PC-9 (cell line): ENCODE measurements around the gene OR2W1. TPM values are rescaled to one million over a fixed set of nuclear protein-coding genes. Genes with fewer than 3 reads are reported as not detected.

Experiments used
- BruUV-seq: library from RNA; stranded (reverse); fragments of 400-500 nt; replicated peaks from 2 replicates; lab custom pipeline; 2021; lab: Mats Ljungman, UMichigan
- CTCF ChIA-PET: fragments of 300-600 bp; sonication (Branson Sonifier 250); formaldehyde crosslinking; loops from one replicate; lab custom pipeline; 2022; ENCODE audit warnings: antibody characterized with exemption; lab: Charles Lee
- POLR2A ChIA-PET: fragments of 300-600 bp; sonication (Branson Sonifier 250); formaldehyde crosslinking; loops from one replicate; lab custom pipeline; 2022; ENCODE audit warnings: antibody characterized with exemption; ENCODE audit not compliant: unreplicated experiment; lab: Charles Lee
- DNase-seq, 2 experiments: peaks; one replicate each; pipeline versions ENCODE4 v3.0.0 to v3.0.0-alpha.2; 2015 to 2022; ENCODE audit warnings: mixed read lengths in 1 of 2
- H2AFZ ChIP-seq: fragments of 200-600 bp; sonication (generic); 2 replicates; pipeline ENCODE4 v1.8.1; 2017; ENCODE audit warnings: antibody characterized with exemption
- H3F3A ChIP-seq: fragments of 200-600 bp; sonication (generic); 2 replicates; pipeline ENCODE4 v1.8.1; 2017; ENCODE audit warnings: antibody characterized with exemption, mild to moderate bottlenecking, low read depth; ENCODE audit not compliant: insufficient read depth
- H3K27ac ChIP-seq: fragments of 200-600 bp; sonication (generic); 2 replicates; pipeline ENCODE4 v1.6.1; 2016; ENCODE audit warnings: mixed run types
- H3K27me3 ChIP-seq: fragments of 200-600 bp; sonication (generic); 2 replicates; pipeline ENCODE4 v1.6.1; 2016; ENCODE audit warnings: low read depth, mixed run types; ENCODE audit not compliant: insufficient read depth
- H3K36me3 ChIP-seq: fragments of 200-600 bp; sonication (generic); 2 replicates; pipeline ENCODE4 v1.6.1; 2016; ENCODE audit warnings: low read depth, mixed run types
- H3K4me1 ChIP-seq: fragments of 200-600 bp; sonication (generic); replicated peaks from 2 replicates; pipeline ENCODE4 v1.6.1; 2016; ENCODE audit warnings: mixed run types; ENCODE audit not compliant: insufficient read depth
- H3K4me2 ChIP-seq: fragments of 200-600 bp; sonication (generic); 2 replicates; pipeline ENCODE4 v1.6.1; 2017; ENCODE audit warnings: mixed run types
- H3K4me3 ChIP-seq: fragments of 200-600 bp; sonication (generic); 2 replicates; pipeline ENCODE4 v1.6.1; 2016; ENCODE audit warnings: mixed run types
- H3K79me2 ChIP-seq: fragments of 200-600 bp; sonication (generic); 2 replicates; pipeline ENCODE4 v1.6.1; 2017; ENCODE audit warnings: low read depth, mixed run types
- H3K9me2 ChIP-seq: fragments of 200-600 bp; sonication (generic); 2 replicates; pipeline ENCODE4 v1.8.1; 2017; ENCODE audit warnings: mild to moderate bottlenecking; ENCODE audit not compliant: insufficient read depth
- H3K9me3 ChIP-seq: fragments of 200-600 bp; sonication (generic); 2 replicates; pipeline ENCODE4 v1.8.1; 2016; ENCODE audit warnings: low read depth; ENCODE audit not compliant: insufficient read depth
- H4K20me1 ChIP-seq: fragments of 200-600 bp; sonication (generic); 2 replicates; pipeline ENCODE4 v1.8.1; 2017; ENCODE audit not compliant: insufficient read depth
- CTCF ChIP-seq: fragments of 200-600 bp; sonication (generic); conservative IDR thresholded peaks from 2 replicates; pipeline ENCODE4 v1.6.1; 2017; ENCODE audit warnings: mixed run types, antibody characterized with exemption, mild to moderate bottlenecking, moderate library complexity
- EZH2 ChIP-seq: fragments of 200-600 bp; sonication (generic); IDR thresholded peaks from 2 replicates; pipeline ENCODE4 v1.8.0; 2017; ENCODE audit warnings: antibody characterized with exemption, low read depth
- intact Hi-C: fragments of 100-400 bp; cut with micrococcal nuclease; formaldehyde crosslinking; loops from one replicate; pipeline ENCODE4 v1.10.0; 2022; ENCODE audit not compliant: unreplicated experiment
- total RNA-seq: library from RNA; stranded (reverse); gene quantifications from 2 replicates; pipeline ENCODE4 v1.2.3, GENCODE V29; 2021

The OR2W1 gene
- total RNA-seq, 1 experiment from 2014 or later: not detected

- intact Hi-C loops: no loop called here
- Histone ChIP-seq H3K4me2 (no peak overlapping the region), H3K36me3 (no peaks in the 10 kb centered on the region), H3K27me3 (no peaks in the 10 kb centered on the region), H3K9me2 (no peaks in the 10 kb centered on the region), H3K79me2 (no peaks in the 10 kb centered on the region), H3K4me3 (no peak overlapping the region), H3F3A (peaks cover under 1% of the 10 kb centered on the region; the same call in 1 of the 2 replicates), H2AFZ (no peak overlapping the region), H3K27ac (no peak overlapping the region), H3K9me3 (no peaks in the 10 kb centered on the region), H4K20me1 (no peaks in the 10 kb centered on the region), H3K4me1 (no peaks in the 10 kb centered on the region)
- DNase-seq: no peak
- ChIA-PET POLR2A (no interaction called here), CTCF (no interaction called here)
- no TSS peak for BruUV-seq
- TF ChIP-seq EZH2 (no peak), CTCF (no peak)
These were observed 49.8 kb downstream of the OR2W1 start for GRCh38 chr6:28995093-28995650.

Other genes starting within 250 kb of the OR2W1 start
- 67.2 and 86.2 TPM in 2 replicates for gene TRIM27, start 121.2 kb downstream of the OR2W1 start, total RNA-seq
- 2.1 TPM in 2 replicates for gene ZNF311, start 39.9 kb downstream of the OR2W1 start, total RNA-seq
- not detected in 2 replicates for gene OR2B3, start 42.1 kb upstream of the OR2W1 start, total RNA-seq
- gene OR2J1, start 54.3 kb upstream of the OR2W1 start, total RNA-seq: not detected in 2 replicates
- gene OR2J3, start 62.9 kb upstream of the OR2W1 start, total RNA-seq: not detected in 2 replicates
- gene OR2J2, start 125.7 kb upstream of the OR2W1 start, total RNA-seq: not detected in 2 replicates